Endothelial cell of umbilical vein (primary cell): ENCODE data around the gene SLC44A5.
"Not testable (repeated sequence)": the region's sequence is repeated elsewhere in the genome, so short reads cannot be mapped to it uniquely, and the experiment has no call there.

Experiments used
- CTCF ChIP-seq, 2 donors: IDR thresholded peaks; 1 replicate in 1 of 2; 2 replicates in 1 of 2; pipeline ENCODE4 v1.5.1; 2011; ENCODE audit warnings: low read length in 2 of 2, mild to moderate bottlenecking in 2 of 2, moderate library complexity in 2 of 2, control low read depth in 1 of 2, inconsistent platforms in 1 of 2, low read depth in 1 of 2; ENCODE audit not compliant: insufficient read depth in 1 of 2; ENCODE audit errors: extremely low read depth in 1 of 2
- EZH2 ChIP-seq: IDR thresholded peaks from 2 replicates; pipeline ENCODE4 v1.6.1; 2012; ENCODE audit warnings: borderline replicate concordance, low read depth, mild to moderate bottlenecking, moderate library complexity, low read length, inconsistent platforms; ENCODE audit not compliant: severe bottlenecking
- GATA2 ChIP-seq: IDR thresholded peaks from 2 replicates; pipeline ENCODE4 v1.7.0; 2011; ENCODE audit warnings: low read depth, mild to moderate bottlenecking, moderate library complexity, mixed read lengths, low read length; ENCODE audit not compliant: insufficient read length, insufficient read depth
- JUN ChIP-seq: IDR thresholded peaks from 2 replicates; pipeline ENCODE4 v1.6.1; 2011; ENCODE audit warnings: borderline replicate concordance, low read depth; ENCODE audit not compliant: insufficient read length, insufficient read depth
- MAX ChIP-seq: IDR thresholded peaks from 2 replicates; pipeline ENCODE4 v1.6.1; 2011; ENCODE audit not compliant: insufficient read depth, insufficient read length
- MYC ChIP-seq: IDR thresholded peaks from one replicate; pipeline ENCODE4 v1.6.1; 2011; ENCODE audit warnings: mild to moderate bottlenecking, low read depth, low read length
- POLR2A ChIP-seq: IDR thresholded peaks from 2 replicates; pipeline ENCODE4 v1.6.1; 2012; ENCODE audit warnings: low read depth, mild to moderate bottlenecking, control low read depth, low read length

GRCh38 chr1:75250114-75250513 is 360.8 kb downstream of the SLC44A5 start:
- not testable (repeated sequence) for TF ChIP-seq CTCF (IDR thresholded peaks at IDR 0.05; ENCODE audit: extremely low read depth in 1 of 2, insufficient read depth in 1 of 2, low read depth in 1 of 2, low read length in 2 of 2); EZH2; GATA2; MAX; POLR2A; MYC; JUN
